ENCODE results near the gene AK8. TPM values are rescaled to one million over a fixed set of nuclear protein-coding genes. Genes with fewer than 3 reads are reported as not detected.

AK8 gene
- total and polyA plus RNA-seq, 4 donors = 0.07 to 0.26 (median 0.11) TPM

DNA sequence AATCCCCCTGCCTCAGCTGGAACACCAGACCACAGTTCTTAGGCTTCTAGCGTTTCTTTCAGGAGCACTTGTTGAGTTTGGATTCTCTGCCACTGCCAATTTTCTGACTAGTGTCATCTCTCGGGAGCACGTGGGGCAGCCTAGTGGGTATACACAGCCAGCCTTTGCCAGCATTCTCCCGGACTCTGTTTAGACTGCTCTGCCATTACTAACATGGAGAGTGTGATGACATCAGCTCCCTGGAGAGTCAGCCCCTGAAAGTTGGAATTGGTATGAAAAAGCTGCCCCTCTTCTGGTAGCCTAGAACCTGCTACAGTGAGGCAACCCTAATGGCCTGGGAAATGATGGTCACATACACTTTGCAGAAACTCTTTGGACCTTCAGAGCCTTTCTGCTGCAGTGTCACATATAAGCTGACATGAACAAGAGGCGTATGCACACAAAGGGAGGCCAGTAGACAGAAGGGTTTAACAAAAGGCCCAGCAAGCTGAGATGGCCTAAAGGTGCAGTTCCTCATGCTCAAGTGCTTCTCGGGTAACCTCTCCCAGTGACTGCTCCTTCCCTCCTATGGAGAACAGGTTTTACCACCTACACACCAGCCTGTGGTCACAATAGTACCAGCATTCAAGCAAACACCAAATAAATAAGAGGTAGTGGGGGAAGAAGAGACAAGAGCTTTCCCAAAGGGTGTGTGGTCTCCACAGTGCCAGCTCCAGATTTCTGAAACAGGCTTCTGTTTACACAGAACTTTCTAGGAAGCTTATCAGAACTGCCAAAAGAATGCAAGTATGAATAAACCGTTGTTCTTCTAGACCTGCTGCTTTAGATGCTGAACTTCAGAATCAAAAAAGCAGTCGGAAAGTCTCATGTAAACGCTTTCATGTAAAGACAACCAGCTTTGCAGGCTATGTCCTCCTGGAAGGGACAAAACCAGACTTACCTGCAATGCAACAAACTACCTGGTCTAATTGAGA is 17.1 kb upstream of the AK8 start:
- no peak overlapping the region for H3K9ac ChIP-seq (ENCODE audit: low read depth in 1 of 2, low read length in 2 of 2)
- peaks cover 9 to 74% (median 36%) of the 10 kb centered on the region in 4 donors for H3K36me3 ChIP-seq (ENCODE audit: control insufficient read depth in 4 of 4, insufficient read depth in 3 of 4, low read depth in 1 of 4, low read length in 3 of 4)
- 78% methylated on average over 9 of the region's 9 CpGs for WGBS
- H3K27ac ChIP-seq (ENCODE audit: low read depth in 1 of 2, low read length in 2 of 2) = no peak overlapping the region
- no peak for DNase-seq (ENCODE audit: low spot score)
- H3K9me3 ChIP-seq (ENCODE audit: control insufficient read depth in 4 of 4, low read length in 3 of 4) = no peaks in the 10 kb centered on the region
- TF ChIP-seq YY1 (IDR thresholded peaks at IDR 0.05) = no peak
- TF ChIP-seq RXRA (IDR thresholded peaks at IDR 0.05) = no peak
- TF ChIP-seq, protein P1, sequence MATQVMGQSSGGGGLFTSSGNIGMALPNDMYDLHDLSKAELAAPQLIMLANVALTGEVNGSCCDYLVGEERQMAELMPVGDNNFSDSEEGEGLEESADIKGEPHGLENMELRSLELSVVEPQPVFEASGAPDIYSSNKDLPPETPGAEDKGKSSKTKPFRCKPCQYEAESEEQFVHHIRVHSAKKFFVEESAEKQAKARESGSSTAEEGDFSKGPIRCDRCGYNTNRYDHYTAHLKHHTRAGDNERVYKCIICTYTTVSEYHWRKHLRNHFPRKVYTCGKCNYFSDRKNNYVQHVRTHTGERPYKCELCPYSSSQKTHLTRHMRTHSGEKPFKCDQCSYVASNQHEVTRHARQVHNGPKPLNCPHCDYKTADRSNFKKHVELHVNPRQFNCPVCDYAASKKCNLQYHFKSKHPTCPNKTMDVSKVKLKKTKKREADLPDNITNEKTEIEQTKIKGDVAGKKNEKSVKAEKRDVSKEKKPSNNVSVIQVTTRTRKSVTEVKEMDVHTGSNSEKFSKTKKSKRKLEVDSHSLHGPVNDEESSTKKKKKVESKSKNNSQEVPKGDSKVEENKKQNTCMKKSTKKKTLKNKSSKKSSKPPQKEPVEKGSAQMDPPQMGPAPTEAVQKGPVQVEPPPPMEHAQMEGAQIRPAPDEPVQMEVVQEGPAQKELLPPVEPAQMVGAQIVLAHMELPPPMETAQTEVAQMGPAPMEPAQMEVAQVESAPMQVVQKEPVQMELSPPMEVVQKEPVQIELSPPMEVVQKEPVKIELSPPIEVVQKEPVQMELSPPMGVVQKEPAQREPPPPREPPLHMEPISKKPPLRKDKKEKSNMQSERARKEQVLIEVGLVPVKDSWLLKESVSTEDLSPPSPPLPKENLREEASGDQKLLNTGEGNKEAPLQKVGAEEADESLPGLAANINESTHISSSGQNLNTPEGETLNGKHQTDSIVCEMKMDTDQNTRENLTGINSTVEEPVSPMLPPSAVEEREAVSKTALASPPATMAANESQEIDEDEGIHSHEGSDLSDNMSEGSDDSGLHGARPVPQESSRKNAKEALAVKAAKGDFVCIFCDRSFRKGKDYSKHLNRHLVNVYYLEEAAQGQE (IDR thresholded peaks at IDR 0.05) = no peak
- no peaks in the 10 kb centered on the region for H3K4me1 ChIP-seq (ENCODE audit: control insufficient read depth in 4 of 4, insufficient read depth in 4 of 4, low read length in 3 of 4)
- no peak overlapping the region for H3K4me3 ChIP-seq (ENCODE audit: low read depth in 1 of 3, low read length in 3 of 3)
- no peaks in the 10 kb centered on the region for H3K27me3 ChIP-seq (ENCODE audit: control insufficient read depth in 4 of 4, insufficient read depth in 4 of 4, low read length in 3 of 4)

DNA sequence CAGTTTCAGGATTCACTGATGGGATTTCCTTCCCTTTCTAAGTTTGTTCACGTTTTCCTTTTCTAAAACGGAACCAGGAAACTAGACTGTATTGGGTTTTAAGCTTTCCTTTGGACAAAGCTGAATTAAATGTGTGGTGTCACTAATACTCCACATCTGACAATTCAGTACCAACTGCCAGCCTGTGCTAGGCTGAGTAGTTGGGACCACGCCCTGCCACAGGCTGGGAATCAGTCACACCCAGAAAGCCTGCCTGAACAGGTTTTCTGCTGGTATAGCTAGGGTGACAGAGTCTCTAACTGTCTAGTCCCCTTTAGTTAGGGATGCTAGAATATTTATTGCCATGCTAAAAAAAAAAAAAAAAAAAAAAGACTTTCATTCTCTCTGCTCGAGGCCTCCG is 16.3 kb upstream of the AK8 start:
- Histone ChIP-seq H3K27ac (ENCODE audit: low read depth in 1 of 2, low read length in 2 of 2) (no peak overlapping the region), H3K27me3 (ENCODE audit: control insufficient read depth in 4 of 4, insufficient read depth in 4 of 4, low read length in 3 of 4) (no peaks in the 10 kb centered on the region), H3K9me3 (ENCODE audit: control insufficient read depth in 4 of 4, low read length in 3 of 4) (no peaks in the 10 kb centered on the region), H3K4me1 (ENCODE audit: control insufficient read depth in 4 of 4, insufficient read depth in 4 of 4, low read length in 3 of 4) (no peaks in the 10 kb centered on the region), H3K4me3 (ENCODE audit: low read depth in 1 of 3, low read length in 3 of 3) (no peak overlapping the region), H3K9ac (ENCODE audit: low read depth in 1 of 2, low read length in 2 of 2) (no peak overlapping the region), H3K36me3 (ENCODE audit: control insufficient read depth in 4 of 4, insufficient read depth in 3 of 4, low read depth in 1 of 4, low read length in 3 of 4) (peaks cover 9 to 66% (median 32%) of the 10 kb centered on the region in 4 donors)
- TF ChIP-seq, protein P2, sequence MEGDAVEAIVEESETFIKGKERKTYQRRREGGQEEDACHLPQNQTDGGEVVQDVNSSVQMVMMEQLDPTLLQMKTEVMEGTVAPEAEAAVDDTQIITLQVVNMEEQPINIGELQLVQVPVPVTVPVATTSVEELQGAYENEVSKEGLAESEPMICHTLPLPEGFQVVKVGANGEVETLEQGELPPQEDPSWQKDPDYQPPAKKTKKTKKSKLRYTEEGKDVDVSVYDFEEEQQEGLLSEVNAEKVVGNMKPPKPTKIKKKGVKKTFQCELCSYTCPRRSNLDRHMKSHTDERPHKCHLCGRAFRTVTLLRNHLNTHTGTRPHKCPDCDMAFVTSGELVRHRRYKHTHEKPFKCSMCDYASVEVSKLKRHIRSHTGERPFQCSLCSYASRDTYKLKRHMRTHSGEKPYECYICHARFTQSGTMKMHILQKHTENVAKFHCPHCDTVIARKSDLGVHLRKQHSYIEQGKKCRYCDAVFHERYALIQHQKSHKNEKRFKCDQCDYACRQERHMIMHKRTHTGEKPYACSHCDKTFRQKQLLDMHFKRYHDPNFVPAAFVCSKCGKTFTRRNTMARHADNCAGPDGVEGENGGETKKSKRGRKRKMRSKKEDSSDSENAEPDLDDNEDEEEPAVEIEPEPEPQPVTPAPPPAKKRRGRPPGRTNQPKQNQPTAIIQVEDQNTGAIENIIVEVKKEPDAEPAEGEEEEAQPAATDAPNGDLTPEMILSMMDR (IDR thresholded peaks at IDR 0.05; ENCODE audit: low read depth, low read length, missing input control) = no peak
- TF ChIP-seq, protein P3, sequence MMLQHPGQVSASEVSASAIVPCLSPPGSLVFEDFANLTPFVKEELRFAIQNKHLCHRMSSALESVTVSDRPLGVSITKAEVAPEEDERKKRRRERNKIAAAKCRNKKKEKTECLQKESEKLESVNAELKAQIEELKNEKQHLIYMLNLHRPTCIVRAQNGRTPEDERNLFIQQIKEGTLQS (IDR thresholded peaks at IDR 0.05) = no peak
- TF ChIP-seq, protein P1 (IDR thresholded peaks at IDR 0.05) = no peak
- no peak for TF ChIP-seq FOXA1 (IDR thresholded peaks at IDR 0.05)
- TF ChIP-seq RAD21 (IDR thresholded peaks at IDR 0.05) = no peak
- WGBS = 85% methylated on average over 5 of the region's 5 CpGs
- peak; percentile 63 for DNase-seq (ENCODE audit: low spot score)
